HepG2 (cell line): ENCODE data around the gene TBC1D1. TPM values are rescaled to one million over a fixed set of nuclear protein-coding genes. Genes with fewer than 3 reads are reported as not detected.

Experiments
- ATF1 ChIP-seq: IDR thresholded peaks from 2 replicates; pipeline ENCODE4 v1.6.1; 2016; ENCODE audit warnings: mild to moderate bottlenecking, control low read depth
- BHLHE40 ChIP-seq: IDR thresholded peaks from 2 replicates; pipeline ENCODE4 v1.6.1; 2011; ENCODE audit warnings: low read length, improper control_type of control experiment
- HES4 ChIP-seq: sonication (generic); formaldehyde crosslinking; IDR thresholded peaks from 2 replicates; pipeline ENCODE4 v1.9.0; 2021; ENCODE audit warnings: mild to moderate bottlenecking, missing genetic modification reagents, borderline replicate concordance
- HMG20B ChIP-seq: conservative IDR thresholded peaks from 2 replicates; pipeline ENCODE4 v1.6.1; 2016; ENCODE audit warnings: missing genetic modification reagents, missing compliant biosample characterization
- ISL2 ChIP-seq: sonication (generic); formaldehyde crosslinking; IDR thresholded peaks from 2 replicates; pipeline ENCODE4 v1.5.0; 2020; ENCODE audit warnings: missing genetic modification reagents
- NCOA5 ChIP-seq: sonication (generic); formaldehyde crosslinking; IDR thresholded peaks from 2 replicates; pipeline ENCODE4 v1.4.0; 2020; ENCODE audit warnings: missing genetic modification reagents
- SMYD3 ChIP-seq: sonication (generic); formaldehyde crosslinking; IDR thresholded peaks from 2 replicates; pipeline ENCODE4 v1.8.1; 2023; ENCODE audit warnings: mild to moderate bottlenecking, missing genetic modification reagents
- TP53 ChIP-seq: sonication (generic); formaldehyde crosslinking; conservative IDR thresholded peaks from 2 replicates; pipeline ENCODE4 v1.4.0; 2020; ENCODE audit warnings: missing genetic modification reagents
- ZMYM3 ChIP-seq: sonication (generic); formaldehyde crosslinking; IDR thresholded peaks from 2 replicates; pipeline ENCODE4 v1.5.1; 2020; ENCODE audit warnings: mild to moderate bottlenecking, missing genetic modification reagents
- ZNF605 ChIP-seq: sonication (generic); formaldehyde crosslinking; IDR thresholded peaks from 2 replicates; pipeline ENCODE4 v1.8.0; 2022; ENCODE audit warnings: mild to moderate bottlenecking, missing genetic modification reagents
- ZNF891 ChIP-seq: sonication (generic); formaldehyde crosslinking; IDR thresholded peaks from 2 replicates; pipeline ENCODE4 v1.5.0; 2020; ENCODE audit warnings: mild to moderate bottlenecking, missing genetic modification reagents
- polyA plus RNA-seq, 8 experiments: library from polyadenylated mRNA; depleted of rRNA in 3 of 8; stranded (reverse) in 7 of 8; unstranded in 1 of 8; fragments of >200 nt; fragmentation: Illumina TruSeq in 4 of 8; extraction: Trizol in 4 of 8; gene quantifications; 2 replicates each; pipeline versions ENCODE4 v1.2.1 to v1.2.3, GENCODE V29; 2011 to 2016; ENCODE audit warnings: low read depth in 4 of 8, missing spikeins in 1 of 8, mixed read lengths in 1 of 8; ENCODE audit not compliant: insufficient read depth in 1 of 8
- total RNA-seq, 5 experiments: library from RNA; depleted of rRNA; stranded (reverse); fragments of >200 nt; fragmentation: Illumina TruSeq; extraction: Trizol; gene quantifications; 2 replicates each; pipeline ENCODE4 v1.2.3, GENCODE V29; 2016; ENCODE audit warnings: low read depth in 1 of 5
- TF ChIP-seq, protein P1 (sequence below): sonication (generic); formaldehyde crosslinking; IDR thresholded peaks from 2 replicates; pipeline ENCODE4 v1.5.0; 2020; ENCODE audit warnings: mild to moderate bottlenecking, missing genetic modification reagents, borderline replicate concordance
- TF ChIP-seq, protein P2 (sequence below): sonication (generic); formaldehyde crosslinking; IDR thresholded peaks from 2 replicates; pipeline ENCODE4 v1.9.0; 2021; ENCODE audit warnings: mild to moderate bottlenecking, missing genetic modification reagents
- TF ChIP-seq, protein P3 (sequence below): fragments of 450-650 bp; IDR thresholded peaks from 2 replicates; pipeline ENCODE4 v1.6.1; 2017
- TF ChIP-seq, protein P4 (sequence below): sonication (generic); formaldehyde crosslinking; IDR thresholded peaks from 2 replicates; pipeline ENCODE4 v1.8.0; 2022; ENCODE audit warnings: mild to moderate bottlenecking, missing genetic modification reagents, moderate library complexity
- TF ChIP-seq, protein P5 (sequence below): sonication (generic); formaldehyde crosslinking; IDR thresholded peaks from 2 replicates; pipeline ENCODE4 v1.5.0; 2020; ENCODE audit warnings: mild to moderate bottlenecking, missing genetic modification reagents

TBC1D1 gene
- total and polyA plus RNA-seq, 2 of the 13 experiments (the other 11 are each of a cell fraction or from before 2014, with no cell fraction given) = 37.3 to 62.8 TPM

DNA sequence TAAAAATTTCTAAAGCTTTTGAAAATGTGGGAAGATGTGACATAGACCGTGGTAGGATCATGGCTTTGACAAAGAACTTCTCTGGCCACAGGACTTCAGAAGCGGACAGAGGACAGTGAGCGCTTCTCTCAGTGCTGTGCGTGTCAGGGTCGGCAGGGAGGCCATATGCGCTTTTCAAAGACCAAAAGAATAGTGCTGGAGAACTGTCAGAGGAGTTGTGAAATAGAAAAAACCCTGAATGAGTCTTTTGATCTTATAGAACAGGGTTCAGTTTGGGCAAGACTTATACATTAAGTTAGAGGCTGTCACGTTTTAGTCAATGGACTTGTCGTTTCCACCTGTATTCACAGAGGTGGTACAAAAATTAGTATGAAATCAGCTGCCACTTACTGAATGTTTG lies 146.7 kb downstream of the TBC1D1 start (continued):
- TF ChIP-seq, protein P1, sequence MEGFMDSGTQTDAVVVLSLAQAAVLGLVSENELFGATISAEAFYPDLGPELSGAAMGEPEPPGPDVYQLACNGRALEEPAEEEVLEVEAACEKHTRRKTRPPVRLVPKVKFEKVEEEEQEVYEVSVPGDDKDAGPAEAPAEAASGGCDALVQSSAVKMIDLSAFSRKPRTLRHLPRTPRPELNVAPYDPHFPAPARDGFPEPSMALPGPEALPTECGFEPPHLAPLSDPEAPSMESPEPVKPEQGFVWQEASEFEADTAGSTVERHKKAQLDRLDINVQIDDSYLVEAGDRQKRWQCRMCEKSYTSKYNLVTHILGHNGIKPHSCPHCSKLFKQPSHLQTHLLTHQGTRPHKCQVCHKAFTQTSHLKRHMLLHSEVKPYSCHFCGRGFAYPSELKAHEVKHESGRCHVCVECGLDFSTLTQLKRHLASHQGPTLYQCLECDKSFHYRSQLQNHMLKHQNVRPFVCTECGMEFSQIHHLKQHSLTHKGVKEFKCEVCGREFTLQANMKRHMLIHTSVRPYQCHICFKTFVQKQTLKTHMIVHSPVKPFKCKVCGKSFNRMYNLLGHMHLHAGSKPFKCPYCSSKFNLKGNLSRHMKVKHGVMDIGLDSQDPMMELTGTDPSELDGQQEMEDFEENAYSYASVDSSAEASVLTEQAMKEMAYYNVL (CRISPR knock-in tag) = no peak
- TF ChIP-seq ZNF891 (CRISPR knock-in tag) (no peak), ZMYM3 (CRISPR knock-in tag) (0 out of 2 replicates have a peak, but pooled peaks have one; percentile 20), TP53 (CRISPR knock-in tag) (no peak), ATF1 (CRISPR knock-in tag) (no peak), SMYD3 (CRISPR knock-in tag) (no peak), ISL2 (CRISPR knock-in tag) (no peak), HMG20B (CRISPR knock-in tag) (no peak), ZNF605 (CRISPR knock-in tag) (no peak), NCOA5 (CRISPR knock-in tag) (no peak), HES4 (CRISPR knock-in tag) (no peak), BHLHE40 (peak; percentile 87)
- TF ChIP-seq, protein P2, sequence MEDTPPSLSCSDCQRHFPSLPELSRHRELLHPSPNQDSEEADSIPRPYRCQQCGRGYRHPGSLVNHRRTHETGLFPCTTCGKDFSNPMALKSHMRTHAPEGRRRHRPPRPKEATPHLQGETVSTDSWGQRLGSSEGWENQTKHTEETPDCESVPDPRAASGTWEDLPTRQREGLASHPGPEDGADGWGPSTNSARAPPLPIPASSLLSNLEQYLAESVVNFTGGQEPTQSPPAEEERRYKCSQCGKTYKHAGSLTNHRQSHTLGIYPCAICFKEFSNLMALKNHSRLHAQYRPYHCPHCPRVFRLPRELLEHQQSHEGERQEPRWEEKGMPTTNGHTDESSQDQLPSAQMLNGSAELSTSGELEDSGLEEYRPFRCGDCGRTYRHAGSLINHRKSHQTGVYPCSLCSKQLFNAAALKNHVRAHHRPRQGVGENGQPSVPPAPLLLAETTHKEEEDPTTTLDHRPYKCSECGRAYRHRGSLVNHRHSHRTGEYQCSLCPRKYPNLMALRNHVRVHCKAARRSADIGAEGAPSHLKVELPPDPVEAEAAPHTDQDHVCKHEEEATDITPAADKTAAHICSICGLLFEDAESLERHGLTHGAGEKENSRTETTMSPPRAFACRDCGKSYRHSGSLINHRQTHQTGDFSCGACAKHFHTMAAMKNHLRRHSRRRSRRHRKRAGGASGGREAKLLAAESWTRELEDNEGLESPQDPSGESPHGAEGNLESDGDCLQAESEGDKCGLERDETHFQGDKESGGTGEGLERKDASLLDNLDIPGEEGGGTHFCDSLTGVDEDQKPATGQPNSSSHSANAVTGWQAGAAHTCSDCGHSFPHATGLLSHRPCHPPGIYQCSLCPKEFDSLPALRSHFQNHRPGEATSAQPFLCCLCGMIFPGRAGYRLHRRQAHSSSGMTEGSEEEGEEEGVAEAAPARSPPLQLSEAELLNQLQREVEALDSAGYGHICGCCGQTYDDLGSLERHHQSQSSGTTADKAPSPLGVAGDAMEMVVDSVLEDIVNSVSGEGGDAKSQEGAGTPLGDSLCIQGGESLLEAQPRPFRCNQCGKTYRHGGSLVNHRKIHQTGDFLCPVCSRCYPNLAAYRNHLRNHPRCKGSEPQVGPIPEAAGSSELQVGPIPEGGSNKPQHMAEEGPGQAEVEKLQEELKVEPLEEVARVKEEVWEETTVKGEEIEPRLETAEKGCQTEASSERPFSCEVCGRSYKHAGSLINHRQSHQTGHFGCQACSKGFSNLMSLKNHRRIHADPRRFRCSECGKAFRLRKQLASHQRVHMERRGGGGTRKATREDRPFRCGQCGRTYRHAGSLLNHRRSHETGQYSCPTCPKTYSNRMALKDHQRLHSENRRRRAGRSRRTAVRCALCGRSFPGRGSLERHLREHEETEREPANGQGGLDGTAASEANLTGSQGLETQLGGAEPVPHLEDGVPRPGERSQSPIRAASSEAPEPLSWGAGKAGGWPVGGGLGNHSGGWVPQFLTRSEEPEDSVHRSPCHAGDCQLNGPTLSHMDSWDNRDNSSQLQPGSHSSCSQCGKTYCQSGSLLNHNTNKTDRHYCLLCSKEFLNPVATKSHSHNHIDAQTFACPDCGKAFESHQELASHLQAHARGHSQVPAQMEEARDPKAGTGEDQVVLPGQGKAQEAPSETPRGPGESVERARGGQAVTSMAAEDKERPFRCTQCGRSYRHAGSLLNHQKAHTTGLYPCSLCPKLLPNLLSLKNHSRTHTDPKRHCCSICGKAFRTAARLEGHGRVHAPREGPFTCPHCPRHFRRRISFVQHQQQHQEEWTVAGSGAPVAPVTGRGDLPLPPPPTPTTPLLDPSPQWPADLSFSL (CRISPR knock-in tag) = no peak
- TF ChIP-seq, protein P3, sequence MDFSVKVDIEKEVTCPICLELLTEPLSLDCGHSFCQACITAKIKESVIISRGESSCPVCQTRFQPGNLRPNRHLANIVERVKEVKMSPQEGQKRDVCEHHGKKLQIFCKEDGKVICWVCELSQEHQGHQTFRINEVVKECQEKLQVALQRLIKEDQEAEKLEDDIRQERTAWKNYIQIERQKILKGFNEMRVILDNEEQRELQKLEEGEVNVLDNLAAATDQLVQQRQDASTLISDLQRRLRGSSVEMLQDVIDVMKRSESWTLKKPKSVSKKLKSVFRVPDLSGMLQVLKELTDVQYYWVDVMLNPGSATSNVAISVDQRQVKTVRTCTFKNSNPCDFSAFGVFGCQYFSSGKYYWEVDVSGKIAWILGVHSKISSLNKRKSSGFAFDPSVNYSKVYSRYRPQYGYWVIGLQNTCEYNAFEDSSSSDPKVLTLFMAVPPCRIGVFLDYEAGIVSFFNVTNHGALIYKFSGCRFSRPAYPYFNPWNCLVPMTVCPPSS = no peak
- TF ChIP-seq, protein P4, sequence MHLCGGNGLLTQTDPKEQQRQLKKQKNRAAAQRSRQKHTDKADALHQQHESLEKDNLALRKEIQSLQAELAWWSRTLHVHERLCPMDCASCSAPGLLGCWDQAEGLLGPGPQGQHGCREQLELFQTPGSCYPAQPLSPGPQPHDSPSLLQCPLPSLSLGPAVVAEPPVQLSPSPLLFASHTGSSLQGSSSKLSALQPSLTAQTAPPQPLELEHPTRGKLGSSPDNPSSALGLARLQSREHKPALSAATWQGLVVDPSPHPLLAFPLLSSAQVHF (CRISPR knock-in tag) = no peak
- TF ChIP-seq, protein P5, sequence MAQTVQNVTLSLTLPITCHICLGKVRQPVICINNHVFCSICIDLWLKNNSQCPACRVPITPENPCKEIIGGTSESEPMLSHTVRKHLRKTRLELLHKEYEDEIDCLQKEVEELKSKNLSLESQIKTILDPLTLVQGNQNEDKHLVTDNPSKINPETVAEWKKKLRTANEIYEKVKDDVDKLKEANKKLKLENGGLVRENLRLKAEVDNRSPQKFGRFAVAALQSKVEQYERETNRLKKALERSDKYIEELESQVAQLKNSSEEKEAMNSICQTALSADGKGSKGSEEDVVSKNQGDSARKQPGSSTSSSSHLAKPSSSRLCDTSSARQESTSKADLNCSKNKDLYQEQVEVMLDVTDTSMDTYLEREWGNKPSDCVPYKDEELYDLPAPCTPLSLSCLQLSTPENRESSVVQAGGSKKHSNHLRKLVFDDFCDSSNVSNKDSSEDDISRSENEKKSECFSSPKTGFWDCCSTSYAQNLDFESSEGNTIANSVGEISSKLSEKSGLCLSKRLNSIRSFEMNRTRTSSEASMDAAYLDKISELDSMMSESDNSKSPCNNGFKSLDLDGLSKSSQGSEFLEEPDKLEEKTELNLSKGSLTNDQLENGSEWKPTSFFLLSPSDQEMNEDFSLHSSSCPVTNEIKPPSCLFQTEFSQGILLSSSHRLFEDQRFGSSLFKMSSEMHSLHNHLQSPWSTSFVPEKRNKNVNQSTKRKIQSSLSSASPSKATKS (CRISPR knock-in tag) = no peak
